Smooth muscle cell (in vitro differentiated cells): ENCODE results near the gene SKA1. TPM values are rescaled to one million over a fixed set of nuclear protein-coding genes. Genes with fewer than 3 reads are reported as not detected.
"Not testable (repeated sequence)": the region's sequence is repeated elsewhere in the genome, so short reads cannot be mapped to it uniquely, and the experiment has no call there.

Experiments
- DNase-seq: peaks from one replicate; lab custom pipeline; 2025; ENCODE audit not compliant: unreplicated experiment; lab: John Stamatoyannopoulos, UW
- H2AFZ ChIP-seq: fragments of 200-600 bp; sonication (generic); 2 replicates; pipeline ENCODE4 v1.6.0; 2016; ENCODE audit warnings: antibody characterized with exemption, low read depth, mild to moderate bottlenecking
- H3F3A ChIP-seq: fragments of 200-600 bp; sonication (generic); 2 replicates; pipeline ENCODE4 v1.6.0; 2017; ENCODE audit warnings: antibody characterized with exemption, low read depth
- H3K27ac ChIP-seq: fragments of 200-600 bp; sonication (generic); 2 replicates; pipeline ENCODE4 v1.5.1; 2016; ENCODE audit warnings: low read depth, mild to moderate bottlenecking
- H3K27me3 ChIP-seq: fragments of 200-600 bp; sonication (generic); 2 replicates; pipeline ENCODE4 v1.6.1; 2016; ENCODE audit warnings: low read depth, mild to moderate bottlenecking
- H3K36me3 ChIP-seq: fragments of 200-600 bp; sonication (generic); 2 replicates; pipeline ENCODE4 v1.5.1; 2016; ENCODE audit warnings: low read depth
- H3K4me1 ChIP-seq: fragments of 200-600 bp; sonication (generic); 2 replicates; pipeline ENCODE4 v1.5.1; 2016; ENCODE audit warnings: low read depth
- H3K4me2 ChIP-seq: fragments of 200-600 bp; sonication (generic); 2 replicates; pipeline ENCODE4 v1.6.0; 2016; ENCODE audit warnings: mild to moderate bottlenecking
- H3K4me3 ChIP-seq: fragments of 200-600 bp; sonication (generic); 2 replicates; pipeline ENCODE4 v1.5.1; 2016; ENCODE audit warnings: mild to moderate bottlenecking
- H3K79me2 ChIP-seq: fragments of 200-600 bp; sonication (generic); 2 replicates; pipeline ENCODE4 v1.6.0; 2016; ENCODE audit warnings: low read depth, mild to moderate bottlenecking
- H3K9ac ChIP-seq: fragments of 200-600 bp; sonication (generic); 2 replicates; pipeline ENCODE4 v1.6.0; 2016; ENCODE audit warnings: low read depth
- H3K9me3 ChIP-seq: fragments of 200-600 bp; sonication (generic); replicated peaks from 2 replicates; pipeline ENCODE4 v1.5.1; 2016; ENCODE audit warnings: low read depth
- H4K20me1 ChIP-seq: fragments of 200-600 bp; sonication (generic); 2 replicates; pipeline ENCODE4 v1.6.0; 2016; ENCODE audit warnings: low read depth
- WGBS: methylation state at CpG from one replicate; pipeline ENCODE4 v1.1.7; 2016; ENCODE audit warnings: low lambda C conversion rate; 5-methylcytosine and 5-hydroxymethylcytosine counted together
- polyA plus RNA-seq: library from polyadenylated mRNA; unstranded; fragments of >200 nt; fragmentation: Nextera tagmentation; extraction: Ambion mirVana; gene quantifications from 2 replicates; pipeline ENCODE4 v1.2.1, GENCODE V29; 2016
- total RNA-seq: library from RNA; depleted of rRNA; stranded (reverse); fragments of >200 nt; gene quantifications from 2 replicates; pipeline ENCODE4 v1.2.3, GENCODE V29; 2014
- TF ChIP-seq, protein P1 (sequence below): fragments of 200-600 bp; sonication (generic); IDR thresholded peaks from 2 replicates; pipeline ENCODE4 v1.5.1; 2017; ENCODE audit warnings: borderline replicate concordance, mild to moderate bottlenecking, antibody characterized with exemption; ENCODE audit not compliant: insufficient read depth, poor library complexity, severe bottlenecking

Gene SKA1
- total and polyA plus RNA-seq, 2 experiments from 2014 or later, result 5.8 to 7.8 TPM

DNA sequence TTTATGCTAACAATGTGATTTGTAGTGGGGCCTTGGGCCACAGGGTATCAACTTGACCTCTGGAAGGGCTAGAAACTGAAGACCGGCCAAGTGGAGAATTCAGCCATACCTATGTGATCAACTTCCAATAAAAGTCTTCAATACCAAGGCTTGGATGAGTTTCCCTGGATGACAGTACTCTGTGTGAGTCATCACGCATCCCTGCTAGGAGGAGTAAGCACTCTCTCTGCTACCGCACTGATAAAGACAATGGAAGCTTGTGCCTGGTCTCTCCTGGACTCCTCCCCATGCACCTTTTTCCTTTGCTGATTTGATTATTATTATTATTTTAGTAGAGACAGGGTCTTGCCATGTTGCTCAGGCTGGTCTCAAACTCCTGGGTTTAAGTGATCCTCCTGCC, 58.1 kb downstream of the SKA1 start:
- Histone ChIP-seq H3F3A (no peaks in the 10 kb centered on the region), H3K79me2 (no peaks in the 10 kb centered on the region), H3K4me1 (no peaks in the 10 kb centered on the region), H3K4me3 (no peak overlapping the region), H3K27me3 (no peaks in the 10 kb centered on the region), H2AFZ (no peak overlapping the region), H3K4me2 (no peak overlapping the region), H3K27ac (no peak overlapping the region), H3K36me3 (no peaks in the 10 kb centered on the region), H3K9me3 (no peaks in the 10 kb centered on the region), H3K9ac (no peak overlapping the region), H4K20me1 (no peaks in the 10 kb centered on the region)
- DNase-seq, result no peak
- WGBS, result 80% methylated on average over 3 of the region's 3 CpGs
- TF ChIP-seq, protein P1, sequence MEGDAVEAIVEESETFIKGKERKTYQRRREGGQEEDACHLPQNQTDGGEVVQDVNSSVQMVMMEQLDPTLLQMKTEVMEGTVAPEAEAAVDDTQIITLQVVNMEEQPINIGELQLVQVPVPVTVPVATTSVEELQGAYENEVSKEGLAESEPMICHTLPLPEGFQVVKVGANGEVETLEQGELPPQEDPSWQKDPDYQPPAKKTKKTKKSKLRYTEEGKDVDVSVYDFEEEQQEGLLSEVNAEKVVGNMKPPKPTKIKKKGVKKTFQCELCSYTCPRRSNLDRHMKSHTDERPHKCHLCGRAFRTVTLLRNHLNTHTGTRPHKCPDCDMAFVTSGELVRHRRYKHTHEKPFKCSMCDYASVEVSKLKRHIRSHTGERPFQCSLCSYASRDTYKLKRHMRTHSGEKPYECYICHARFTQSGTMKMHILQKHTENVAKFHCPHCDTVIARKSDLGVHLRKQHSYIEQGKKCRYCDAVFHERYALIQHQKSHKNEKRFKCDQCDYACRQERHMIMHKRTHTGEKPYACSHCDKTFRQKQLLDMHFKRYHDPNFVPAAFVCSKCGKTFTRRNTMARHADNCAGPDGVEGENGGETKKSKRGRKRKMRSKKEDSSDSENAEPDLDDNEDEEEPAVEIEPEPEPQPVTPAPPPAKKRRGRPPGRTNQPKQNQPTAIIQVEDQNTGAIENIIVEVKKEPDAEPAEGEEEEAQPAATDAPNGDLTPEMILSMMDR, result no peak

DNA sequence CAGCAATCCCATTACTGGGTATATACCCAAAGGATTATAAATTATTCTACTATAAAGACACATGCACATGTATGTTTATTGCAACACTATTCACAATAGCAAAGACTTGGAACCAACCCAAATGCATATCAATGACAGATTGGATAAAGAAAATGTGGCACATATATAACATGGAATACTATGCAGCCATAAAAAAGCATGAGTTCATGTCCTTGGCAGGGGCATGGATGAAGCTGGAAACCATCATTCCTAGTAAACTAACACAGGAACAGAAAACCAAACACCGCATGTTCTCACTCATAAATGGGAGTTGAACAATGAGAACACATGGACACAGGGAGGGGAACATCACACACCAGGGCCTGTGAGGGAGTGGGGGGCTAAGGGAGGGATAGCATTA, 61.9 kb downstream of the SKA1 start:
- 93% methylated on average over 1 of the region's 1 CpG for WGBS
- H3K79me2 ChIP-seq, H3K4me3 ChIP-seq, H3K9ac ChIP-seq, H3K27me3 ChIP-seq, H3K9me3 ChIP-seq, H3K27ac ChIP-seq, H3F3A ChIP-seq, H4K20me1 ChIP-seq, DNase-seq, H2AFZ ChIP-seq, H3K36me3 ChIP-seq, H3K4me2 ChIP-seq, H3K4me1 ChIP-seq: not testable (repeated sequence)

DNA sequence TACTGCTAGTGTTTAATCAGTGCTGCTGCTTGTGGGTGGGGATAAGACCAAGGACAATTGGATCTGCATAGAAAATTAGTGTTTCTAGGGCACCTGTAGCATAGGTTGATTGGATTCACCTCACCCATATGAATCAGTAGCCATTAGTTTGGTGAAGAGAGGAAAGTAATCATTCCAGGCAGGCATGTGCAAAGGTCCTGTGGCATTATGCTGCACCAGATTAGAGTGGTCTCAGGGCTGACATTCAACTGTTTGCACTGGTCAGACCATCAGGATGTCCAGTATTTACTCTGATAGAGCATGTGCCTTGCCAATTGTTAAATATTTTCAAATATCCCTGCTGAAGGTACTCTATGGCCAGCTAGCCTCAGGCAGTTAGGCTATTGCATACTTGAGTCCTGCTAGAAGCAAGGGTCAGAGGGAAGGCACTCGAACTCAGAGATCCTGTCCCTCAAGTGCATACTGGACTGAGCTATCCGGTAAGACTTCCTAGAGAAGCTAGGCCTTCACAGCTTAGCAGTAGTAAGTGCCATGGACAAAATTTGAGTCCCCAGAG, 64.7 kb downstream of the SKA1 start:
- Histone ChIP-seq H3F3A (no peaks in the 10 kb centered on the region), H3K36me3 (no peaks in the 10 kb centered on the region), H3K9ac (no peak overlapping the region), H3K27ac (no peak overlapping the region), H3K4me1 (peaks cover 7% of the 10 kb centered on the region), H3K27me3 (no peaks in the 10 kb centered on the region), H2AFZ (no peak overlapping the region), H4K20me1 (no peaks in the 10 kb centered on the region), H3K4me2 (no peak overlapping the region), H3K9me3 (no peaks in the 10 kb centered on the region), H3K4me3 (no peak overlapping the region), H3K79me2 (no peaks in the 10 kb centered on the region)
- DNase-seq, result no peak
- WGBS, result 89% methylated on average over 2 of the region's 2 CpGs
- TF ChIP-seq, protein P1, result no peak

DNA sequence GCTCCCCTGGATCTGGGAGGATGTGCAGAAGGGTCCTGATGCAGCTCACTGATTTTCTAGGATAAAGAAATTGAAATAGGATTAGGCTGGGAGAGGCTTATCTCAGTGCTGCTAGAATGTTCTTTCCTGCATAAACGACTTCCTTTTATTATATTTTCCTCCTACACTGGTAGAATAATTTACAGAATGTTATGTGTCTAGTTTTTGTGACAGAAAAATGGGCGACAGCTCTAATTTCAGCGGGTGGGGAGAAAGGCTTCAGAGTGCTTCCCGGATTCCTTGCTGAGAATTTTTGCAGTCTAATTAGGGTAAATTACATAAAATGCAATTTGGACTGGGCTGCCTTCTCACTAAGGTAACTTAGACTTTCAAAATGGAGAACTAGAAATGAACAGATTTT, 66.2 kb downstream of the SKA1 start:
- H3K9ac ChIP-seq, result no peak overlapping the region
- H3K27ac ChIP-seq, result no peak overlapping the region
- no peak overlapping the region for H2AFZ ChIP-seq
- DNase-seq, result no peak
- TF ChIP-seq, protein P1, result no peak
- 81% methylated on average over 4 of the region's 4 CpGs for WGBS
- no peak overlapping the region for H3K4me2 ChIP-seq
- no peaks in the 10 kb centered on the region for H3K36me3 ChIP-seq
- H4K20me1 ChIP-seq, result no peaks in the 10 kb centered on the region
- no peaks in the 10 kb centered on the region for H3K79me2 ChIP-seq
- no peaks in the 10 kb centered on the region for H3K9me3 ChIP-seq
- peaks cover 7% of the 10 kb centered on the region for H3K4me1 ChIP-seq
- H3F3A ChIP-seq, result no peaks in the 10 kb centered on the region
- no peaks in the 10 kb centered on the region for H3K27me3 ChIP-seq
- H3K4me3 ChIP-seq, result no peak overlapping the region
